ENCODE data around the gene DDIT3.
A peak's percentile ranks its signal among the peaks of the same experiment; 100 is the strongest.

The DDIT3 gene

GRCh38 chr12:57547288-57548012 is 27.1 kb upstream of the DDIT3 start:
- H3K4me3 ChIP-seq (ENCODE audit: low read depth, low read length): peak overlapping the region; percentile 75
- no peak for DNase-seq (ENCODE audit: low read depth)
- TF ChIP-seq, protein P1, sequence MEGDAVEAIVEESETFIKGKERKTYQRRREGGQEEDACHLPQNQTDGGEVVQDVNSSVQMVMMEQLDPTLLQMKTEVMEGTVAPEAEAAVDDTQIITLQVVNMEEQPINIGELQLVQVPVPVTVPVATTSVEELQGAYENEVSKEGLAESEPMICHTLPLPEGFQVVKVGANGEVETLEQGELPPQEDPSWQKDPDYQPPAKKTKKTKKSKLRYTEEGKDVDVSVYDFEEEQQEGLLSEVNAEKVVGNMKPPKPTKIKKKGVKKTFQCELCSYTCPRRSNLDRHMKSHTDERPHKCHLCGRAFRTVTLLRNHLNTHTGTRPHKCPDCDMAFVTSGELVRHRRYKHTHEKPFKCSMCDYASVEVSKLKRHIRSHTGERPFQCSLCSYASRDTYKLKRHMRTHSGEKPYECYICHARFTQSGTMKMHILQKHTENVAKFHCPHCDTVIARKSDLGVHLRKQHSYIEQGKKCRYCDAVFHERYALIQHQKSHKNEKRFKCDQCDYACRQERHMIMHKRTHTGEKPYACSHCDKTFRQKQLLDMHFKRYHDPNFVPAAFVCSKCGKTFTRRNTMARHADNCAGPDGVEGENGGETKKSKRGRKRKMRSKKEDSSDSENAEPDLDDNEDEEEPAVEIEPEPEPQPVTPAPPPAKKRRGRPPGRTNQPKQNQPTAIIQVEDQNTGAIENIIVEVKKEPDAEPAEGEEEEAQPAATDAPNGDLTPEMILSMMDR (IDR thresholded peaks at IDR 0.05; ENCODE audit: insufficient read depth, low read depth, low read length, missing control alignments): no peak

DNA sequence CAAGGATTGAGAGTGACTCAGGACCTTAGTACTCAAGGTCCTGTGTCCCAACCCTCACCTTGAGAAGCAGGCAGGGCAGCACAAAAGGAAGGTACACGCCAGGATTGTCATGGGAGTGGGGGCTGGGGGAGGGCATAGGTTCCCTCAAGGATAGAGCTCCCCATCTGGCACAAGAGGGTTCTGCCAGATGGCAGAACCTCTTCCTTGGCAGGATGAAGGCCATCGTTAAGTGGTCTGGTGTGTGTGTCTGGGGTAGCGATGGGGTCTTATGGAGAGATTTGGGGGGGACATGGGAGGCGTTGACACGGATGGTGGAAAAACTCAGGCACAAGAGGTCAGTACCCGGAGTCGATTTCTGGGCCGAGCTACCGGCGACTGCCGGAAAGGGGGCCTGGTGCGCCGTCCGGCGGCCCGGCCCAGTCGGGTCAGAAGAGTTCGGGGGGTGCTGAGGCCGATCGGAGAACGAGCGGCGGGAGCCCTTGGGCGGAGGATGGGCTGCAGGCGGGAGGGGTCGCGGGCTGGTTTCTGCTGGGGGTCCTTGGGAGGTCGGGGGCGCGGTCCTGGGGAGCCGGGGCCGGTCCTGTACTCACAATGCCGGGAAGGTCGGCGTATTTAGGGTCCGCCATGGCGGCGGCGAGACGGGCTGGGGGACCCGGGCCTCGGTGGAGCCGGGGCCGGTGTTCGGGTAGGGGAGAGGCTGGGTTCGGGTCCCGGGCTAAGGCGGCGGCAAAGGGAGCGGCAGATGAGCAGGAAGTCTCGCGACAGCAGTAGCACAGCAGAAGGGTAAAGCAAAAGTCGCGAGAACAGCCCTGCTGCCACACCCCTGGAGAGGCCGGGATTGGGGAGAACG is 26.3 kb upstream of the DDIT3 start, which contains the start of gene DCTN2:
TSS of gene DCTN2 (minus strand) at position 755 of the 850 bp plus-strand sequence. CDS start at position 626, 129 bp downstream.
- peak; percentile 98 for DNase-seq (ENCODE audit: low read depth)
- TF ChIP-seq, protein P1 (IDR thresholded peaks at IDR 0.05; ENCODE audit: insufficient read depth, low read depth, low read length, missing control alignments): no peak
- peak within 1 kb of the TSS; percentile 75 for H3K4me3 ChIP-seq (ENCODE audit: low read depth, low read length)

- peak overlapping the region; percentile 75 for H3K4me3 ChIP-seq (ENCODE audit: low read depth, low read length)
- TF ChIP-seq, protein P1 (IDR thresholded peaks at IDR 0.05; ENCODE audit: insufficient read depth, low read depth, low read length, missing control alignments): no peak
- DNase-seq (ENCODE audit: low read depth): no peak
Observed at GRCh38 chr12:57545809-57546437, 25.6 kb upstream of the DDIT3 start.

DNA sequence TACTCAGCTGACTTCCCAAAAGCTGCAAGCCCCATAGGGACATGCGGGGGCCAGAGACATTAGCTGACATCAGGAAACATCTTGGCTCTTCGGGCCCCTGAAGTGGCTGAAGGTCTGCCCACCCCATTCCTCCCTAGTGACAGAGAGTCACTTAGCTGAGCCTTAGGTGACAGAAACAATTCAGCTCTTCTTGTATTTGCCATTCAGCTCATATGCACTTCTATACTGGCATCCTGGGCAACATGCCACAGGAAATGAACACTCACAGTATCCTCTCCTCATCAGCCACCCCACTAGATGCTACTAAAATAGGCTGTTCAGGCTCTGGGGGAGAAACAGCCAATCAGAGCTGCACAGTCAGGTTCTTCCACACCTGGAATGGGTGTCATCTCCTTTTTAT is 23.3 kb upstream of the DDIT3 start:
- no peak for DNase-seq (ENCODE audit: low read depth)
- TF ChIP-seq, protein P1 (IDR thresholded peaks at IDR 0.05; ENCODE audit: insufficient read depth, low read depth, low read length, missing control alignments): no peak
- no peak overlapping the region for H3K4me3 ChIP-seq (ENCODE audit: low read depth, low read length)

GRCh38 chr12:57541717-57542116 is 21.4 kb upstream of the DDIT3 start:
- H3K4me3 ChIP-seq (ENCODE audit: low read depth, low read length): no peak overlapping the region
- DNase-seq (ENCODE audit: low read depth): no peak
- TF ChIP-seq, protein P1 (IDR thresholded peaks at IDR 0.05; ENCODE audit: insufficient read depth, low read depth, low read length, missing control alignments): no peak

GRCh38 chr12:57541001-57541400 is 20.7 kb upstream of the DDIT3 start:
- H3K4me3 ChIP-seq (ENCODE audit: low read depth, low read length): no peak overlapping the region
- DNase-seq (ENCODE audit: low read depth): no peak
- TF ChIP-seq, protein P1 (IDR thresholded peaks at IDR 0.05; ENCODE audit: insufficient read depth, low read depth, low read length, missing control alignments): no peak

Measured in GM12865 (cell line).